GM12872 (cell line): ENCODE data around the gene SPINT1.

Source experiments
- TF ChIP-seq, protein P1 (sequence below): IDR thresholded peaks from 3 replicates; pipeline ENCODE4 v1.5.1; 2011; ENCODE audit warnings: low read depth, mild to moderate bottlenecking, low read length, moderate library complexity; ENCODE audit not compliant: insufficient read depth

Gene SPINT1

DNA sequence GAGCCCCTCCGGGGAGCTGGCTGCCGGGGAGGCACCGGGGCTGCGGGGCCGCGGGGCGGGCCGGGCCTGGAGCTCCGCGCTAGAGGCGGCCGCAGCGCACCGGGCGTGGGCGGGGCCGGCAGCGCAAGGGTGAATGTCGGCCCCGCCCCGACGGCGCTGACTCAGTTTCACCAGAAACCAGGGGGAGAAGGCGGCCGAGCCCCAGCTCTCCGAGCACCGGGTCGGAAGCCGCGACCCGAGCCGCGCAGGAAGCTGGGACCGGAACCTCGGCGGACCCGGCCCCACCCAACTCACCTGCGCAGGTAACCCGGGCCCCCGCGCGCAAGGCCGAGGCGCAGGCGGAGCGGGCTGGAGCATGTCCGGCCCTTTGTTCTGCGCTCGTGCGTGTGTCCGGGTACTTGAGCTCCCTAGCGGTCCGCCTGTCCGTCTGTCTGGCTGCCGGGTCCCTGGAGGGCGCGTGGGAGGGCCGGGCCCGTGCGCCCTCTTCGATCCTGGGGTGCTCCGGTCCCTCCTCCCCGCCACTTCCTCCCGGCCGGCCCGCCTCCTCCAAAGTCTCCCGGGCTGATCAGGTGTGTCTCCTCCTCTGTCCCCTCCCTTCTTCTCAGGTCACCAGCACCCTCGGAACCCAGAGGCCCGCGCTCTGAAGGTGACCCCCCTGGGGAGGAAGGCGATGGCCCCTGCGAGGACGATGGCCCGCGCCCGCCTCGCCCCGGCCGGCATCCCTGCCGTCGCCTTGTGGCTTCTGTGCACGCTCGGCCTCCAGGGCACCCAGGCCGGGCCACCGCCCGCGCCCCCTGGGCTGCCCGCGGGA is at the start of gene SPINT1:
Gene SPINT1 (plus strand): TSS at position 164 of the 811 bp plus-strand sequence. CDS start 507 bp downstream, at position 671.
- TF ChIP-seq, protein P1, sequence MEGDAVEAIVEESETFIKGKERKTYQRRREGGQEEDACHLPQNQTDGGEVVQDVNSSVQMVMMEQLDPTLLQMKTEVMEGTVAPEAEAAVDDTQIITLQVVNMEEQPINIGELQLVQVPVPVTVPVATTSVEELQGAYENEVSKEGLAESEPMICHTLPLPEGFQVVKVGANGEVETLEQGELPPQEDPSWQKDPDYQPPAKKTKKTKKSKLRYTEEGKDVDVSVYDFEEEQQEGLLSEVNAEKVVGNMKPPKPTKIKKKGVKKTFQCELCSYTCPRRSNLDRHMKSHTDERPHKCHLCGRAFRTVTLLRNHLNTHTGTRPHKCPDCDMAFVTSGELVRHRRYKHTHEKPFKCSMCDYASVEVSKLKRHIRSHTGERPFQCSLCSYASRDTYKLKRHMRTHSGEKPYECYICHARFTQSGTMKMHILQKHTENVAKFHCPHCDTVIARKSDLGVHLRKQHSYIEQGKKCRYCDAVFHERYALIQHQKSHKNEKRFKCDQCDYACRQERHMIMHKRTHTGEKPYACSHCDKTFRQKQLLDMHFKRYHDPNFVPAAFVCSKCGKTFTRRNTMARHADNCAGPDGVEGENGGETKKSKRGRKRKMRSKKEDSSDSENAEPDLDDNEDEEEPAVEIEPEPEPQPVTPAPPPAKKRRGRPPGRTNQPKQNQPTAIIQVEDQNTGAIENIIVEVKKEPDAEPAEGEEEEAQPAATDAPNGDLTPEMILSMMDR: no peak

- TF ChIP-seq, protein P1: no peak
These were observed 47.8 kb upstream of the SPINT1 start for GRCh38 chr15:40796041-40796440.

DNA sequence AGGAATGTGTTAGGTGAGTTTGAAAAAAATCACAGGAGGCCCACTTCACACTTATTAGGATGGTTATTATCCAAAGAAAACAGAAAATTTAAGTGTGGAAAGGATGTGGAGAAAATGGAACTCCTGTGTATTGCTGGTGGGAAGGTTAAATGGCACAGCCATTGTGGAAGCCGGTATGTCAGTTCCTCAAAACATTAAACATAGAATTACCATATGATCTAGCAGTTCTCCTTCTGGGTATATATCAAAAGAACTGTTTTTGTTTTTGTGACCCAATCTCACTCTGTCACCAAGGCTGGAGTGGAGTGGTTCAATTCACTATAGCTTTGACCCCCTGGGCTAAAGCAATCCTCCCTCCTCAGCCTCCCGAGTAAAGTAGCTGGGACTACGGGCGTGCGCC is 47.3 kb upstream of the SPINT1 start:
- TF ChIP-seq, protein P1: no peak

GRCh38 chr15:40799523-40799922 is 44.3 kb upstream of the SPINT1 start:
- TF ChIP-seq, protein P1: no peak

DNA sequence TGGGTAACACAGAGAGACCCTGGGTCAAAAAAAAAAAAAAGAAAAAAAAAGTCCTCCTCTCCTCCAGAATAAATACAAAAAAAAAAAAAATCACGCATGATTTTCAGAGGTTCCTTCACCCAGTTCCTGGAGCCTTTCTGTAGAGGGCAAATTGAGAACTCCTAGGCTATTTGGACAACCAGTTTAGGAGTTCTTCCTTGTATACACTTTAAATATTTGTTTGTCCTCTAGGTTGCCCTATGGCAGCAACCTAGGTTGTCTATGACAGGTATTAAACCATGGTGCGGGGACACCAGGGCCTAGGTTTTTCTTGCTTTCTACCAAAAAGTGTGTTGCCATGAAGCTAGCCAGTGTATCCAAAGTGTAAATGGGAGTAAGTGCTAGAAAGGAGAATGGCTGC is 40.8 kb upstream of the SPINT1 start:
- TF ChIP-seq, protein P1: no peak

GRCh38 chr15:40803688-40804087 is 40.2 kb upstream of the SPINT1 start:
- TF ChIP-seq, protein P1: no peak

DNA sequence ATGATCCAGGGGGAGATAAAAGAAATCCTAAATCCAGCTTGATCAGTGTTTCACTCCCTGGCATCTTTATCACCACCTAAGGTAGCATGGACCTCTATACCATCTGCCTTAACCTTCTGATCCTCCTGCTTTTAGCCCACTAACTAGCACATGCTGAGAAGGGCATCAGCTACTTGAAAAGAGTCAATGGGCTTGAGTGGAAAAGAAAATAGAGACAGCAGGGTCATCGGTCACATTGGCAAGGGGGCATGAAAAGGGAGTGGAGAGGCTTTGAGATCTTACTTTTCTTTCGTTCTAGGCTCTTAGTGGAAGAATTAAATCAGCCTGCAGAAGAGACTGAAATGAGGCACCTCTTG is 37.2 kb upstream of the SPINT1 start:
- TF ChIP-seq, protein P1: no peak
